Activated T-cell treated with anti-CD3 and anti-CD28 coated beads for 1 hour (primary cell): ENCODE results near the gene TOMM34.

Experiments
- DNase-seq: peaks from one replicate; pipeline ENCODE4 v3.0.0-alpha.2; 2020; ENCODE audit warnings: low read depth

The TOMM34 gene

DNA sequence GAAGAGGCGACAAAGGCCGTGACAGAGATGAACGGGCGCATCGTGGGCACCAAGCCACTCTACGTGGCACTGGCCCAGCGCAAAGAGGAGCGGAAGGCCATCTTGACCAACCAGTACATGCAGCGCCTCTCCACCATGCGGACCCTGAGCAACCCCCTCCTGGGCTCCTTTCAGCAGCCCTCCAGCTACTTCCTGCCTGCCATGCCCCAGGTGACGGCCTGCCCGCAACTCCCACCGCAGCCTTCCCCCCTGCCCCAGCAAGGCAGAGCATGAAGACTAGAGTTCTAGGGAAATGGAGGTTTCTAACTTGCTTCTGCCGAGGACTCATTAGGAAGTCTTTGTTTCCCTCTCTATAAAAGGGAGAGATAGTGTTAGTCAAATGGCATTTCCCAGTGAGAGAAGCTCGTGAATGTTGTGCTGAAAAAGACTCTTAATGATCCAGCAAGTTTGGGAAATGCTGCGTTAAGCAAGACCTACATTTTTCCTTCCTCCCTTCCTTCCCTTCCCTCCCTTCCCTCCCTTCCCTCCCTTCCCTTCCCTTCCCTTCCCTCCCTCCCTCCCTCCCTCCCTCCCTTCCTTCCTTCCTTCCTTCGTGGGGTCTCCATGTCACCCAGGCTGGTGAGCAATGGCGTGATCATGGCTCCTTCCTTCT lies 29.6 kb downstream of the TOMM34 start:
- no peak for DNase-seq

DNA sequence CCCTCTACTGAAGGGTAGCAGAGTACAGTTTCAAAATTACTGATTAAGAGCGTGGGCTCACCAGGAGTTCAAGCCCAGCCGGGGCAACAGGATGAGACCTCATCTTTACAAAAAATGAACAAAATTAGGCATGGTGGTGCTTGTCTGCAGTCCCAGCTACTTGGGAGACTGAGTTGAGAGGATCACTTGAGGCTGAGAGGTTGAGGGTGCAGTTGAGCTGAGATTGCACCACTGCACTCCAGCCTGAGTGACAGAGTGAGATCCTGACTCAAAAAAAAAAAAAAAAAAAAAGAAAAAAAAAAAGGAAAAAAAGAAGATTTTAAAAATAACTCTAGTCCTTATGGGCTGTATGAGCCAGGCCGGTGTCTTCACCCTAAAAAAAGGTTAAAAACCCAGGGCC lies 31.6 kb downstream of the TOMM34 start:
- DNase-seq = no peak

DNA sequence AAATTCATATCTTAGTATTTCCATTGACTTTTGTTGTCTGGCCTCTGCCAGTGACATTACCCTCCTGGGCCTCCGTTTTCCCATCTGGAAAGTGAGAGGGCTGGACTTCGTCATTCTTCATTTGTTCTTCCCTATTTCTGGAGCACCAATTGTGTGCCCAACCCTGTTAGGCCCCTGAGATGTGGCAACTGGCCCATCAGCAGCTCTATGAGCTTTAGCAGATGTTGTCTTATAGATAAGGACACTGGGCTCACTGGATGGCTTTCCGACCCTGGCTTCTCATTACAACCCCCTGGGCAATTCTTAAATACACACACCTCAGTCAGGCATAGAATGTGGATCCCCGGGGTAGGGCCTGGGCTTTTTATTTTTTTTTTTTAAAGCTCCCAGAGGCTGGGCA lies 35.7 kb downstream of the TOMM34 start:
- no peak for DNase-seq

DNA sequence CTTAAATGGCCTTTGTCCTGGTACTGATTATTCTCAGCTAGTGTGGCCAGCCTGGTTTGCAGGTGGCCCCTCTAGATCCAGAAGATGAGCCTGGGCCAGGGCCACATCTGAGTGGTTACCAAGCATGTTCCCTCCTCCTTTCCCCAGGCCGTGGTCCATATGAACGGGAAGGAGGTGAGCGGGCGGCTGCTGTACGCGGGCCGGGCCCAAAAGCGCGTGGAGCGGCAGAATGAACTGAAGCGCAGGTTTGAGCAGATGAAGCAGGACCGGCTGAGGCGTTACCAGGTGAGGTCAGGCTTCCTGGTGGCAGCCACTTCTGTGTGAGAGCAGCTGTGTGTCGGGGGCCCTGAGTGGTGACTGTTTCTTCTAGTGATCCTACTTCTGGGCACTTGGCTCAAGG lies 38.8 kb downstream of the TOMM34 start:
- DNase-seq = no peak

DNA sequence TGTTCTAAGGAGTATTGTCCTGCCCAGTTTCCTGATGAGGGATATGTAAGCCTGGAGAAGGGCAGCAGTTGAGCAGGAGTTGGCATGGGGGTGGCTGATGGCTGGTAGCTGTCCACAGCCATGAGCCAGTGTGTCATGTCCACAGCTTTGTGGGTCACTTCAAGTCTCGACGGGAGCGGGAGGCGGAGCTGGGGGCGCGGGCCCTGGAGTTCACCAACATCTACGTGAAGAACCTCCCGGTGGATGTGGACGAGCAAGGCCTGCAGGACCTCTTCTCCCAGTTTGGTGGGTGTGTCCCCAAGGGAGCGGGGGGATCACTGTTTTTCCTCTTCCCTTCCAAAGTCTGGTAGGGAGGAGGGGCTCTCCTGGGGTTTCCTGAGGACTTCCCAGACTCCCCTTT lies 41.4 kb downstream of the TOMM34 start:
- DNase-seq = no peak

DNA sequence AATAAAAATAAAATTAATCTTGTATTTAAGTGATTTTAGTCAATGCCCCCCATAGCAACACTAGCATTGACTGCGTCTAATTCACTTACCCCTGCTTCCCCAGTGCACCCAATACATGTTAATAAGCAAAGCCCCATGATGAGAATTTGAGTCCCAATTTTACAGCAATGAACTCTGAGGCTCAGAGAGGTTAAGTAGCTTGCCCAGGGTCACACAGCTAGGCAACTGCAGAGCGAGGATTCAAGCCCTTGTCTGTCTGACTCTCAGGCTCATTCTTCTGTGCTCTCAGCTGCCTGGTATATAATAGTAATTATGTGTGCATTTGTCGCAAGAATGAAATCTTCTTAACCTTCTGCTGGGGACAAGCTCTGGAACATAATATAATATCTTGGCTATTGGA lies 41.9 kb downstream of the TOMM34 start:
- DNase-seq = no peak

DNA sequence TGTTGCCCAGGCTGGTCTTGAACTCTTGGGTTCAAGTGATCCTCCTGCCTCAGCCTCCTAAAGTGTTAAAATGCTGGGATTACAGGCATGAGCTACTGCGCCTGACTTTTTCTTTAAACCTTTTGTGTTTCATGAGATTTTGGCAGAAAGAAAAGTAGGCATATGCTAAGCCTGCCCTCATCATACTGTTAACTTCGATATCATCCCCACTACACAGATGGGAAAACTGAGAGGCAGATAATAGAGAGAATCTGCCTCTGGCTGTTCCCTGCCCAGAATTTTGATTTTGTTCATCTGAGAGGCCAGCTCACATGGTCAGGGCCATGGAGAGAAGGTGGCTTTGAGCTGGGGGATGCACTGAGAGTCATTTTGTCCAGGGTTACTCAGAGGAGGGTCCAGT lies 42.8 kb downstream of the TOMM34 start:
- DNase-seq = no peak

DNA sequence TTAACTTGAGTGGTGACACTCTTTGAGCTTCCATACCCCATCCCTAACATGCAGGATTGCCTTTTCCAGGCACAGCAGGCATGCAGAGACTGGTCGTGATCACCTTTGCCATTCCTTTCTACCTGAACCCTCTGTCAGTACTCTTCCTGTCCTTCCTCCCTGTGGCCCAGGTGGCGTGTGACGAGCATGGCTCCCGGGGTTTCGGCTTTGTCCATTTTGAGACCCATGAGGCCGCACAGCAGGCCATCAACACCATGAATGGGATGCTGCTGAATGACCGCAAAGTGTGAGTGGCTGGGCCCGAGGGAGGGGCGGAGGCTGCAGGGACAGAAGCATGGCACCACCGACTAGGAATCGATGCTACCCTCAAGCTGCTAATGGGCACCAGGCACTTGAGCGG lies 43.6 kb downstream of the TOMM34 start:
- no peak for DNase-seq

DNA sequence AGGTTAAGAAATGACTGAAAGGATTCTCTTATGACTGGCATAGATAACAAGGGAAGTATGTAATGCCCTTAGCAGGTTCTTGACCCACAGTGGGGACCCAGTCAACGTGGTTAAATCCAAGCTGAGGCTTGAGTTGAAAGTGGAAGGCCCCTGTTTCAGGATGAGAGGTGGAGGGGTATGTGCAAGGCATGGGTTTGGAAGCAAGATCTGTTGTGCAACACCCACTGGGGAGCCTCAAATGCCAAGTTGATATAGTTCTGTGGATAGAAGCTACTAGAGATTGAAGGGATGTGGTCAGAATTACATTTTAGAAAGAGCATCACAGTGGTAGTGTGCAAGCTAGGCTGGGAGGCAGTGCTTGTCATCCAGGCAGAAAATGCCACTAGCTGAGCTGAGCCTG lies 45.3 kb downstream of the TOMM34 start:
- no peak for DNase-seq

DNA sequence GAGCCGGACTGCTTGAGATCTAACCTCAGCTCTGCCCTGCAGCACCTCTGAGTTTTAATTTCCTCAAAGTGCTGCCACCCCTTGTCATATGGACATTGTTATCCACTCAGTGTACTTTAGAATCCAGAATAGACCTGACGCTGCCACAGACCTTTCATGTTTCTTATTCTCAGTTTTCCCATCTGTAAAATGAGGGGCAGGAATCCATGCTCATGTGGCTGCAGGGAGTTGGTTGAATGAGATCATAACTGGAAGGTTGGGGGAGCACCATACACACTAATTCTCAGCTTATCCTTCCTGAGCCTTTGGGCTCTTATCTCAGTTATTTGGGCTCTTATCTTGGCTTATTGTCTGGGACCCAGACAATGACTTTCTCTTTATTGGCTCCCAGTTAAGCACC lies 48.0 kb downstream of the TOMM34 start:
- DNase-seq = no peak

DNA sequence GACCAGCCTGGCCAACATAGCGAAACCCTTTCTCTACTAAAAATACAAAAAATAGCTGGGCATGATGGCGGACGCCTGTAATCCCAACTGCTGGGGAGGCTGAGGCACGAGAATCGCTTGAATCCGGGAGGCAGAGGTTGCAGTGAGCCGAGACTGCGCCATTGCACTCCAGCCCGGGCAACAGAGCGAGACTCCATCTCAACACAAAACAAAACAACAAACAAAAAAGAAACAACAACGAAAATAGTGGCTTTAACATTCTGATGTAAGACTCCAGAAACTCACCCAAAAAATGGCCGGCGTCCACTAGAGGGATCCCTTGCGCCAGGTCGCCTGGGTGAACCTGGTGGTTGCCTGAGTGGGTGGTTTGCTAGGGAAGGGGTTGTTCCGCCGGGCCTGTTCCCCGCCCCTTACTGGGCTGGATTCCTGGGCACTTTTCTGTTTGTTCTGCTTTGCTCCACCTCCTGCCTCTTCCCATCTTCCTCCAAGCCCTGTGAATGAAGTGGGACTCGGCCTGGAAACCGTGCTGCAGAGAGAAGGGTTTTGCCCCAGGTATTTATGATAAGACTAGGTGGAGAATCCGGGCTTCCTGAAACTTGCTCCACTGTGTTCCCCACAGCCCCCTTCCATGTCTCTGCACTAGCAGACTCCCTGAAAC lies 48.8 kb downstream of the TOMM34 start:
- peak; percentile 28 for DNase-seq

DNA sequence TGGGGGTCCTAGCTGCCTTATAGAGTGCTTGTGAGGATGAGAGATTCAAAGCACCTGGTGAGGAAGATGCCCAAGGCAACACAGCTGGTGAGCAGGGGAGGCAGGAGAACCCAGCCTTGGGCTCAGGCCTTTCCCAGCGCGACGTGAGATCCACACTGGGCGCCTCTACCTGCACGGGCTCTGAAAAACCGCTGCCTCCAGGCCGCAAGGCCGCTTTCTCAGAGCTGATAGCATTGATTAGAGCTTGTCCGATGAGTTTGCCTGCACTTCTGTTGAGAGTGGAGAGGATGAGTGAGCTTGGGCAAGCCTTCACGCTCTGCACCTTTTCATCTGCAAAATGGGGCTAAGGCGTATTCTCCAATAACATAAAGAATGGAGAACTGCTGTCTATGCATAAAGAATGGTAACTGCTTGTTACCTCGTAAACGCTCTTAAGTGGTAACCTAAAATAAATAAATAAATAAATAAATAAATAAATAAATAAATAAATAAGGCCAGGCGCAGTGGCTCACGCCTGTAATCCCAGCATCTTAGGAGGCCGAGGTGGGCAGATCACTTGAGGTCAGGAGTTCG lies 49.4 kb downstream of the TOMM34 start:
- DNase-seq = no peak

DNA sequence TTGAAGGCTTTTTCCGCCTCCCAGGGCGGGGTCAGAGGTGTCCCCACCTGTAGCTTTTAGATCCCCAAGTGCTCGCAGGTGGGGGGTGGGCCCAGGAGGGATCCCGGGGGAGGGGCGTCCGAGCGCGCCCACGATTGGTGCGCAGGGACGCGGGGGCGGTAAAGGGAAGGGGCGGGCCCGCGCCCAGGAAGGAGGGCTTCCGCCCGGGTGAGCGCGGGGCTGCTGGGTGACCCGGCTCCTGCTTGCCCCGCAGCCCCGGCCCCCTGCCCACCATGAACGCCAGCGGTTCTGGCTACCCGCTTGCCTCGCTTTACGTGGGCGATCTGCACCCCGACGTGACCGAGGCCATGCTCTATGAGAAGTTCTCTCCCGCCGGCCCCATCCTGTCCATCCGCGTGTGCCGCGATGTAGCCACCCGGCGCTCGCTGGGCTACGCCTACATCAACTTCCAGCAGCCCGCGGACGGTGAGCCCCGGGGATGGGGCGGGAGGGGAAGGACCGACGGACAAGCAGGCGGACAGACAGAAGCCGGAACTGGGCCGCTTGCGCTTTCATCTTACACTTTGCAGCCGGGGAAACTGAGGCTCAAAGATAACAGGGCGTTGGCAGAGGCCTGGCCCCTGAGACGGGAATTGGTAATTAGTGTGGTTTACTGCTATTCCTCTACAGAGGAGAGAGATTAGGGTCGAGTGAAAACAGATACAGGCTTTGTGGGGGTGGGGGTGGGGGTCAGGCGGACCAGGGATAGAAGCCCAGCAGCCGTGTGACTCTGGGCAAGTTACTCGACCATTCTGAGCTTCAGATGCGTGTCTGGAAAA lies 50.1 kb downstream of the TOMM34 start, which contains the start of gene PABPC1L:
PABPC1L (plus strand) TSS at position 189 of the 818 bp plus-strand sequence; CDS start at position 273, 84 bp downstream.
- peak; percentile 73 for DNase-seq

DNA sequence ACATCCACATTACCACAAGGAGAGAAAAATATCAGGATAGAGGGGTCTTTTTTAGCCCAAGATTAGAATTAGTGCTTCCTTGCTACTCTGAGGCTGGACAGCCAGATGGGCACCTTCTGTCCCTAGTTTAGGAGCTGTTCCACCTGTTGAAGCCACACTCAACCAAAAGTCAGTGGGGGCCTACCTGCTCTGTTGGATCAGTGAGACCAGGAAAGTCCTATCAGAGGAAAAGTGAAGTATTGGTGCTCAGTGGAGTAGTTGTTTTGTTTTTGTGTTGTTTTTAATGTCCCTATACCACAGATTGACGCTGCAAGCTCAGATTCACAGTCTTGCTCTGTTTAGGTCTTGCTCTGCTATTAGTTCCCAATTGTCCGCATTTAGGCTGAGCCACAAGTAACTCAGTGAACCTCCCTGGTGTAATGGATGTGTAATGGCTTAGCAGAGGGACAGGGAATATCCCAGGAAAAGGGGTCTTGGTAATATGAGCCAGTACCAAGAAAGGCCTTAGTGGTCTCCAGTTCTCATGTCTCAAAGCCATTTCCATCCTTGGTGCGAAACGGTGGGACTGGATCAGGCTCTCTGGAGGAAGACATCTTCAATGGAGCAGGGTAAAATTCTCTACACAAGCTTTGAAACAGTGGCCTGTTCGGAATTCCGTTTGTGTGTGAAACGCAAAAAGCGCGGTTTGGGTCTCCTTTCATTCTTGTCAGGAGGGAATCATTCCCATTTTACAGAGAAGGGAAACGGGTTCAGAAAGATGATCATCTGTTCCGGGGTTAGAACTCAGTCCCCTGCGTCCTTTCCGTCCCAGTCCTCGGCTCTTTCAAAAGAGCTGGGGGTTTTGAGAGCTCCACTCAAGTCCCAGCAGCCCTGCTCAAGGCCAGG lies 51.0 kb downstream of the TOMM34 start:
- no peak for DNase-seq

DNA sequence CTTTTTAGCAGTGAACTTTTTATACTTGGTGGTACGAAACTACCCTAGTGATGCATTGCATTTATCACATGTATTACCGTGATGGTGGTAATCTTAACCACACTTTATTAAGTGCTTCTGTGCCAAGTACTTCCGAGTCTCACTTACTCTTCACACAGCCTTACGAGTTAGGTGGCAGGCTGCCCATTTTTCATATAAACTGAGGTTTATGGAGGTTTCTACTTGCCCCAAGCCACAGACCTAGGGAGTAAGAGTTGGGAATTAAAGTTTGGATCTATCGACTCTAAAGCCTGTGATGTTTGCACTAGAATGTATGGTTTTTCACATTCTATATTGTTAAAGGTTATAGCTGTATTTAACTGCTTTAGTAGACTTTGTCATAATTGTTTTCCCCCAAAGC lies 55.8 kb downstream of the TOMM34 start:
- no peak for DNase-seq

DNA sequence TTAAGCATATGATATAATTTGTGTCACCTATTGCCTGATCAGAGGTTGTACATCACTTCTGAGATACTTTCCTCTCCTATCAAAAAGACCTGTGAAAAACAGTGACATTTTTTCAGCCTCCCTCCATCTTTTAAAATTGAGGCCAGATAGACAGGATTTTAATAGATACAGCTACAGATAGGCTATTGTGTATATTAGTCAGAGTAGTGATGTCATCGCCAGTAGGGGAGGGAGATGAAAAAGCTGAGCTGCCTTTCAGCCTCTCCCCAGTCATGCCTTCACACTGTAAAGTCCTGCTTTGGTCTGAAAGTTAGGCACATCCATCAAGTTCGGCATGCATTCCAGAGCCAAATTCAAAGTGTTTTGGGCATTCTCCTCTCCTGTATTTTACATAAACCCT lies 58.2 kb downstream of the TOMM34 start:
- DNase-seq = no peak

DNA sequence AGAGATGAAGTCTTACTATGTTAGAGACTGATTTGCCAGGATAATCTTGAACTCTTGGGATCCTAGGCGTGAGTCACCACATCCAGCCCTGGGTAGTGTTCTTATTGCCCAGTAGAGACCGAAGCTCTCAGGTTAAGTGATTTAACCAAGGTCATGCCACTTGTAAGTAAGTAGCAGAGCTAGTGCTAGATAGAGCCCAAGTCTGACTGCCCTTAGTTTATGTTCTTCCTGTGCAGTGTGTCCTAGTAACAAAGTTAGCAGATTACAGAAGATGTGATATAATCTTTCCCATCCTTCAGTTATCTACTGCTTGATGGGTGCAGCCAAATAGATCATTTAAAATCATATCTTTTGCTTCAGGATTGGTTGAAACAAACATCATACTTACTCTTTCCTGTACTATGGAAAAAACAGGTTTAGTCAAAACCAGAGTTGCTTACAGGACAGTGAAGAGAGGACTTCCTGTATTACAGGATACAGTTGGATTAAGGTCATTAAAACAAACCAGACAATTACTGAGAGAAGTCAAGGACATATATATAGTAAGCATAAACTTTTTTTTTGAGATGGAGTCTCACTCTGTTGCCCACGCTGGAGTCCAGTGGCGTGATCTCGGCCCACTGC lies 59.9 kb downstream of the TOMM34 start:
- DNase-seq = no peak

DNA sequence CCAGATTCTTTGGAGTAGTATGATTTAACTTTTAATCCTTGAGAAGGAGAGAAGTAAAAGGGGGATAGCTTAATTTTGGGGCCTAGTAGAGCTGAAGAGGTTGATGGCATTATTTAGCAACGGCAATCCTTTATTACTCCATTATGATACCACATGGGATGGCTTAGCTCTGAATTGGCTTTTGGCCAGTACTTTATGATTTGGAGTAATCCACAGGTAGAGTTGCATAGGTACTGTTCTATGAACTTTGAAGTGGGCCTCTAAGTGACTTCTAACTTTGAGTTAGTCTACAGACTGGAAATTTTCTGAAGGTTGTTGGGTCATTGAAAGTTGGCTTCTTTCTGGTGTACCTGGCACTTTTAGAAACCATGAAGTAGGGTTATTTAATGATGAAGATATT lies 63.1 kb downstream of the TOMM34 start:
- DNase-seq = no peak

DNA sequence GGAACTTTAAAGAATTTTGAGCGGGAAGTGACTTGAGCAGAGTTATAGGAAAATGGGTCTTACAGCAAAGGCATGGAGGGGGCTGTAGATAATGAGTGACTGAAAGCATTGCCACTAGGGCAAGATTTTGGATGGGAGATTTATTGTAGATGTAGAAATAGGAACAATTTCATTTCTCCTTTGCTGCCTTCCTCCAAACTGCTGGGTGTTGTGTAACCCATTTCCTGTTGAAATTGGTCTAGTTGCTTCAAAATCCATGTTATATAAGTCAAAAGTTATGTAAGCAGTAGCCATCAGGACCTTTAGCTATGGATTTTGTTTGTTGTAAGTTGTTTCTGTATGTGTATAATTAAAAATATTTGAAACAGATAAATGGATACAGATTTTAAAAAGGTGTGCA lies 63.6 kb downstream of the TOMM34 start:
- no peak for DNase-seq

DNA sequence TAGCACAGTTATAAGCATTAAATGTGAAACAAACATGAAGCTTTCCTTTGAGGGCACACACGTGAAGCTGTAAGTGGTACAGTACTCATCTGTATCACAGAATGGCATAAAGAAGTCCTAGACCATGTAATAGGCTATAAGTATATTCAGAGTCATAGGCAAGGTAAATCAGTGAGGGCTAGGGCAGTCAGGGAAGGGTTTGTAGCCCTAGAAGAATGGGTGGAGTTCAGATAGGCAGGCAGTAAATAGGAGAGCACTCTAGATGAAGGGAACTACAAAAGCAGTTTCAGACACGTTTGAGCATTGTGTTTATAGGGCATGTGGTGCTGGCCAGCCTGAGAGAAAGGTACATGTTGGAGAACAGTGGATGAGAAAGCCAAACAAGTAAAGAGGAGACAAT lies 65.2 kb downstream of the TOMM34 start:
- DNase-seq = no peak
